T-helper 2 cell (primary cell): ENCODE results near the gene MARS1.

Experiments used
- DNase-seq, 5 experiments: peaks; one replicate each; pipeline versions ENCODE4 v3.0.0 to v3.0.0-alpha.2; 2012 to 2022

Gene MARS1

GRCh38 chr12:57473392-57473791 lies 14.5 kb upstream of the MARS1 start:
- DNase-seq: no peak

GRCh38 chr12:57473886-57474285 lies 14.0 kb upstream of the MARS1 start:
- no peak for DNase-seq

- DNase-seq: no peak
These were observed 13.4 kb upstream of the MARS1 start for GRCh38 chr12:57474430-57474829.

GRCh38 chr12:57474862-57475261 lies 13.0 kb upstream of the MARS1 start:
- no peak for DNase-seq

- DNase-seq: no peak
These were observed 12.4 kb upstream of the MARS1 start for GRCh38 chr12:57475271-57476161.

GRCh38 chr12:57476162-57476992 lies 11.5 kb upstream of the MARS1 start:
- DNase-seq: peak in 4 of 5 experiments; percentile 54 to 89 (median 66)

GRCh38 chr12:57476993-57477709 lies 10.7 kb upstream of the MARS1 start:
- DNase-seq: peak in 1 of 5 experiments; percentile 54

- peak in 3 of 5 experiments; percentile 42 to 80 (median 64) for DNase-seq
These were observed 9.9 kb upstream of the MARS1 start for GRCh38 chr12:57477710-57478681.

GRCh38 chr12:57479043-57479375 lies 8.9 kb upstream of the MARS1 start:
- DNase-seq: no peak

GRCh38 chr12:57479376-57480115 lies 8.3 kb upstream of the MARS1 start, which contains the start of gene ARHGAP9:
ARHGAP9 (minus strand) TSS chr12:57479866; CDS start chr12:57479406, 460 bp downstream.
- peak in 3 of 5 experiments; percentile 46 to 90 (median 81) for DNase-seq

- DNase-seq: no peak
These were observed 6.2 kb upstream of the MARS1 start for GRCh38 chr12:57481671-57482070.

GRCh38 chr12:57483466-57483865 lies 4.4 kb upstream of the MARS1 start:
- DNase-seq: no peak

- no peak for DNase-seq
These were observed 2.2 kb upstream of the MARS1 start for GRCh38 chr12:57485695-57486094.

GRCh38 chr12:57487055-57487596 lies 742 bp upstream of the MARS1 start:
- no peak for DNase-seq

- no peak for DNase-seq
These were observed 711 bp downstream of the MARS1 start for GRCh38 chr12:57488402-57489156.

- DNase-seq: no peak
These were observed 1.3 kb downstream of the MARS1 start for GRCh38 chr12:57489157-57489641.

- DNase-seq: no peak
These were observed 2.3 kb downstream of the MARS1 start for GRCh38 chr12:57490126-57490525.

GRCh38 chr12:57491393-57492280 lies 3.8 kb downstream of the MARS1 start:
- peak in 1 of 5 experiments; percentile 52 for DNase-seq
